NCI-H2107 treated with DMSO at 0.1 percent for 48 hours (cell line): Measurements from ENCODE around the gene COPS2.
"Not testable (repeated sequence)": the region's sequence is repeated elsewhere in the genome, so short reads cannot be mapped to it uniquely, and the experiment has no call there.

ENCODE experiments used
- DNase-seq: peaks from one replicate; lab custom pipeline; 2025; ENCODE audit not compliant: unreplicated experiment; lab: John Stamatoyannopoulos, UW

Gene COPS2

GRCh38 chr15:49110158-49110944 lies 45.0 kb downstream of the COPS2 start:
- no peak for DNase-seq

GRCh38 chr15:49103002-49103401 lies 52.4 kb downstream of the COPS2 start:
- DNase-seq: no peak

DNA sequence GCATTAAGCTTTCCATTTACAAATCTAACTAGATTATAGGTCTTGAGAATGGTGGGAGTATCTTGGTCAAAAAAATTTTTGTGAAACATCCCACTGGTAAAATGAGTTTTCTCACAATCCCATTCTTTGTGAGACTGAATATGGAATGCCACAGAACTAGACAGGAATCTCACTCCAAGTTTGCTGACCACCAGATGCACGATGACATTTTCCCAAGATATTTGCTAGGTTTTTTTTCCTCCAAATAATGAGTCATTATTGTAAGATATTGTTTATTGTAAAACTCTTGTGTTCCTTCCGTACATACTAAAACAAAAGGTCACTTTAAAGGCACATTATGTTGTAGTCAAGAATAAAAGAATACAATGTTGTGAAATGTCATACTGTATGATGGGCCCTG lies 53.9 kb downstream of the COPS2 start:
- no peak for DNase-seq

GRCh38 chr15:49096090-49096750 lies 59.2 kb downstream of the COPS2 start:
- no peak for DNase-seq

- no peak for DNase-seq
Measured at GRCh38 chr15:49094923-49095322, 60.5 kb downstream of the COPS2 start.

DNA sequence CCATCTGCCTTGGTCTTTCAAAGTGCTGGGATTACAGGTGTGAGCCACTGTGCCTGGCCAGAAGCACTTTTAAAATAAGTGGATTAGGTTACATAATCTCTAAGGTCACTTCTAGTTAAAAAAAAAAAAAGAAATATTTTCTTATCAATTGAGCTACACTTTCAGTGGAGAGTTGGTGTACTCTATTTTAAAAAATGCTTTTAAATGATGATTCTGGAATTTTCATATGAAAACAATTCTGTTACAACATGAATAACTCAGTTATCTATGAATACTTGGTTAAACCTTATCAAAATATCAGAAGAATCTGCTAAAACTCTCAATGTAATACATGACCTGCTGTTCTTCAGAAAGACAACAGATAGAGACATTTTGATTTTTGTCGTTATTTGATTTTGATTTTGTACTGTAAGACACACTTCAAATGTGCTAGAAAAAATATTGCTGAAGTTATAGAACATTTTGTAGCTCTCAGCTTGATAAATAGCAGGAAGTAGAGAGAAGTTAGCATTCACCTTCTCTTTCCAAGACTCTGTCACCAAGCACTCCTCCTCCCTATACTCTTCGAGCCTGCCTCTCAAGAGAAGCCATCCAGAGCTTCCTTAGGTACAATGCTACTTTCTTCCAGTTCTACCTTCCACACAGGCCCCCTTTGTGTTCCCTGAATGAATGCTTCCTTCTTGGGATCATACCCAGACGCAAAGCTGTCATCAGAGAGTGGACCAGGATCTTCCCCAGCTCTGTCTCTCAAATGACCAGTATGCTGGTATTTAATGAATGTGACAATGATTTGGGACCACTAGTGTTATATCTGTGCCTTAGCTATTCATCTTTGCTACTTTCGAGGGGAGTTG lies 61.9 kb downstream of the COPS2 start:
- no peak for DNase-seq

DNA sequence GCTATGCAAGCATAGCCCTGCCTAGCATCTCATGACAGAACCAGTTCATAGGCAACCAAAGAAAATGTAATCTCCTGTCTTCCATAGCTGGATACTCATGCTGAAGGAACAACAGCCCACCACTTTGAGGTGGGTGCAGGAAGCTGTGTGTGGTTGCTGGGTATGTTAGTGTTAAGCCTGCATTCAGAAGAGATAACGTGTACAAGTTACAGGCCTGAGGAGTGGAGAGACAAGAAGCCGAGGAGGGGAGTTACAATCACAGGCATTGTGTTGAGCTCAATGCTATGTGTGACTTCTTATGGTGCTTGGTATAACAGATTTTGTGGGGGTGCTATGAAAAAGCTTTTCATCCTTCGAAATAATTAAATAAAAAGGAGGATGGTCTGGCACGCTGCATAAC lies 66.4 kb downstream of the COPS2 start:
- DNase-seq: no peak

GRCh38 chr15:49085696-49086459 lies 69.5 kb downstream of the COPS2 start:
- DNase-seq: no peak

- DNase-seq: no peak
Measured at GRCh38 chr15:49084285-49084570, 71.2 kb downstream of the COPS2 start.

DNA sequence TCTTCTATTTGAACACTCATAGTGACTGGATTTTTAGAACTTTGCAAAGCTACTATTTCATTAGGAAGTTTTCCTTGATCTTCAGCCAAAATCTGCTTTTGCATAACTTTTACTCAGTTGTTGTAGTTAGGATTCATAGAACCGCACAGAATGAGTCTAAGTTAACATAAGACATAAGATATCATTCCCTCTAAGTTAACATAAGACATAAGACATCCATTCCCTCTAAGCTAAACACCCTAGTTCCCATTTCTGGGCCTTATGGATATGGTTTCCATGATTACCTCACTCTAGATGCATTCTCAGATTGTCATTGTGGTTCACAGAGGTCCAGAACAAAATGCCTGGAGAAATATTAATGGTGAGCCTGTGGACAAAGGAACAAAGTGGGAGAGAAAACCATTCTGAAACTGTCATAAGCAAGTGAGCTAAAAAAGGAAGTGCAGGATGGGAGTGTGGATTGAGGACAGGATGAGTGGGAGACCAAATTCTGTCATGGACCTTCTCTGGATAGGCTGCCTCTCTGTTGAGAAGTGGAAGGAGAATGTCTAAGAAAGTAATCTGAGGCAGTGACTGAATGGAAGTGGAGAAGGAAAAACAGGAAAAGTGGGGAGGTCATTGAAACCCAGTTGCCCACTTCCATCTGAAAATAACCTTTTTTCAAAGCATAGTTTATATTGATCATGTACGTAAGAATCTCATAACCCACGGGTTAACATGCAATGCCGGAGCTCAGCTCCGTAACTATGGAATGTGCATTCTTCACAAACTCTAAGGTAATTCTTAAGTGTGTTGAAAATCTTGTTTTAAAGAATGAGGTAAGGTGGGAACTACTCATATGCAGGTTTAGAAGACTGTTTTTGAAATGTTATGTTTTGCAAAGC lies 71.8 kb downstream of the COPS2 start:
- DNase-seq: no peak

GRCh38 chr15:49082960-49083359 lies 72.4 kb downstream of the COPS2 start:
- DNase-seq: no peak

DNA sequence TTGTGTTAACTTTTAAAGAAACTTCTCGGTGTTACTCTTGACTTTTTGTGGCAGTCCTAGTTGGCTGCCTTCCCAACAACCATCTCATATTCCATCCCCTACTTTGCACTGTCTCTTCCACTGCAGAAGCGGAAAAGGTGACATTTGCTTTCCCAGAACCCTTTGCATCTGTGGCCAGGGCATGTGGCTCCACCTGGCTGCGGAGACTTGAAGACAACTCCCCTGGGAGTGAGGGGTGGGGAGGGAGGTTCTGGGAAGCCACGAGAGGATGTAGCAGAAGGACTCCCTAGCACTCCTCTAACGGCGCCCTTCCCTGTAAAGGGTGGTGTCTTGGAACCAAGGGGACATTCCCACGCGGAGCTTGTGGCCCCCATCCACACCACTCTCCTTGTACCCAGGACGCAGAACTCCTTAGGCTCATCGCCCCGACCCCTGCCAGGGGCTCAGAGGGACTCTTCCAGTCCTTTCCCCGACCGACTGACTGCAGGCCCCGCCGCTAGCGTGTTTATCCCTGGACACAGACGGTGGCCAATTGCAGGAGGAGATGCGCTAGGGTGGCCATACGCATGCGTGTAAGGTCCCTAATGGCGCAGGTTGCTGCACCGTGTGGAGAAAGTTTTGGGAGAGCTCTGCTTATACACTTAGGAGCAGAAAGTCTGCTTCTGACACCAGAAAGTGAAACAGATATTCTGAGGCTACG lies 75.9 kb downstream of the COPS2 start:
- no peak for DNase-seq

GRCh38 chr15:49075881-49076280 lies 79.5 kb downstream of the COPS2 start:
- no peak for DNase-seq

GRCh38 chr15:49074589-49075287 lies 80.7 kb downstream of the COPS2 start:
- not testable (repeated sequence) for DNase-seq
